Midbrain (tissue), 1 donor: ENCODE measurements around the gene ZGPAT.
"Not testable (repeated sequence)": the region's sequence is repeated elsewhere in the genome, so short reads cannot be mapped to it uniquely, and the experiment has no call there.

Source experiments
- DNase-seq: peaks from one replicate; lab custom pipeline; 2025; lab: John Stamatoyannopoulos, UW

The ZGPAT gene

DNA sequence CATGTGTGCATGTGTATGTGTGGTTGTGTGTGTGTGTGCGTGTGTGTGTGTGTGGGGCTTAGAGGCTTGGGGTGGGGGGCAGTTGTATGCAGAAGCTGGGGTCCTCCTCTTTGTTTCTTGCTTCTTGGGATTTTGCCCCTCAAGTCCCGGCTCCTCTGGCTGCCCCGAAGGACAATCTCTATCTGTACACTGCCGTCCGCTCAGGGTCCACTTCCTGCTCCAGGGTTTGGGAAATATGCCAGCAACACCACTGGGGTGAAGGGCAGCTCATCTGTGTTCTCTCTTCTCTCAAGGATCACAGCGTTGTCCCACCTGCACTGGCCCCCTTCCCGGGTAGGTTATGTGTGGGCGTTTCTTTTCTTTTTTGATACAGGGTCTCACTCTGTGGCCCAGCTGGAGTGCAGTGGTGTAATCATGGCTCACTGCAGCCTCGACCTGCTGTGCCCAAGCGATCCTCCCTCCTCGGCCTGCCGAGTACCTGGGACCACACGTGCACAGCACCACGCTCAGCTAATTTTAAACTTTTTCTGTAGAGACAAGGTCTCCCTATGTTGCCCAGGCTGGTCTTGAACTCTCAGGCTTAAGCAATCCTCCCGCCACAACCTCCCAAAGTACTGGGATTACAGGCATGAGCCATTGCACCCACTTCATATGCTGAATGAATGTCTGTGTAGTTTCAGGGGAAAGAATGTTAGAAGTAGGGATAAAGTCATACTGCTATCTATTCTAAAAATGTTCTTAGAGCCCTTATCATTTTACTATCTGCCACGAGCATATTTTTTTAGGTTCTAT is 57.4 kb downstream of the ZGPAT start:
- no peak for DNase-seq

DNA sequence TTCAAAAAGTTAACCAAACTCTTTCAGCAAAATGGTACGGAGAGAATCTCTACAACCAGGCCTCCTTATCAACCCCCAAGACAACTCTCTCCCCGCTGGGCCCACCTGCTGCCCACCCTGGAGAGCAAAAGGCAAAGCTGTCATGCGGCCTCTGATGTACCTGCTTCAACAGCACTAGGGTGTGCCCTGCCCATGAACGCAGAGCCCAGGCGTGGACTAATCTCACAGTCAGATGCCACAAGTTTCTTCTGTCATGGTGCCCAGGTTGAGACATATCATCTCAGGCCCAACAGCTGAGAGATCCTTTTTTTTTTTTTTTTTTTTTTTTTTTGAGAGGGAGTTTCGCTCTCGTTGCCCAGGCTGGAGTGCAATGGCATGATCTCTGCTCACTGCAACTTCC is 58.1 kb downstream of the ZGPAT start:
- no peak for DNase-seq

DNA sequence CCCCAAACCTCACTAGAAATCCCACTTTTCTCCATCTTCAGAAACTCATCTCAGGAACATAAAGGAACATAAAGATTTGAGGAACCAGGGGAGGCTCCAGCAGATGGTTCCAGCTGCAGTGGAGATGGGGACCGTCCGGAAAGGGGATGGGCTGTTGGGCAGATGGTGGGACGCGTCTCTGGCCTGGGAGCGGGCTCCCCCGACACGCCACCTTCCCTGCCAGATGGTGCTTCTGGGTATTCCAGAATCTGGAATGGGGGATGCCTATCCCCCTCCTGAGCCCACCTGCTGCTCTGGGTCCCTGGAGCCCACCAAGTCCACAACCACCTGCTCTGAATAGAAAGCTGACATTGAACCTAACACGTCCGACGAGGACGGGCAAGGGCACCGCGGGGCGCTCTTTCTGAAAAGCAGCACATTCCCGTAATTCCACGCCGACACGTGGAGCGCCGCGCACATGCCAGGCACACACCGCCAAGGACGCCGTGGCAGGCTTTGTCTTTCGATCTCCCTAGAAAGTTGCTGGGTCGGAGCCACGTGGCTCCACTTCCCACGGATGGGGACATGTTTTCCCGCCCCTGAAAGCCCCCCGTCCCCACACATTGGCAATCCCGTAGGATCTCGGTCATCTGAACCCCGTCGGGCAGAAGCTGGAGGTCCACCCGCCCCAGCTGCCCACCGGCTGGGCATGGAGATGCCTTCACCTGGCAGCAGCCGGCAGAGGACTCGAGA is 59.0 kb downstream of the ZGPAT start:
- no peak for DNase-seq

DNA sequence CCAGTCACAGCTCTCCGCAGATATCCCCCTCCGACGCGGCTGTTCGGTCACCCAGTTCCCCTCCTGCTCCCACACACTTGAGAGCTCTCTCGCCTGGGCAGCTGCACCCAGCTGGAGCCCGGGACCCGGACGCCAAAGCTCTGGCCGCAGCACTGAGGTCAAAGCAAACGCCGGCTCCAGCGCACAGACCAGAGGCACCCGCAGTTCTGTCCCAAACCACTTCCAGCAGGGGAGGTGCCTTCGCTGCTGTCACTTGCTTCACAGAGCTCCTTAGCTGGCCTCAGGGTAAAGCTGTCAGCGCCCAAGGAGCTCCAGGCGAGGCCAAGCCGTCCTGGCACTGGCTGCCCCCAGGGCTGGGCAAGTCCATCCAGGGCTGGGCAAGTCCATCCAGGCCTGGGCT is 59.6 kb downstream of the ZGPAT start:
- no peak for DNase-seq

DNA sequence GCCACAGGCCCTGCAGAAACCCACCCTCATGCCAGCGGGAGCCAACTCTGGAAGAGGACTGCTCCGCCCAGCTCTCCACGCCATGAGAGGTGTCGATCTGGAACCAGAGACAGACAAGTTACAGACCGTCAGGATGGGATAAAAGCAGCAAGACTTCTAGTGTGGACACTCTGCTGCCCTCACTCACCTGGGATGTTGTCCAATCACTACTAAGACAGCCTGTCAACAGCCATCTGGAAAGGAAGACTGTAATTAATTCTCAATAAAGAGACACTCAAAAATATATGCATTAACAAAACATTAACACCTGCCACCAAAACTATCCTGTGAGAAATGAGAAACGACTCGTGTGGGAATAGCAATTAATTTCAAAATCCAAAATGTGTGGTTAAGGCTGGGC is 60.0 kb downstream of the ZGPAT start:
- no peak for DNase-seq

DNA sequence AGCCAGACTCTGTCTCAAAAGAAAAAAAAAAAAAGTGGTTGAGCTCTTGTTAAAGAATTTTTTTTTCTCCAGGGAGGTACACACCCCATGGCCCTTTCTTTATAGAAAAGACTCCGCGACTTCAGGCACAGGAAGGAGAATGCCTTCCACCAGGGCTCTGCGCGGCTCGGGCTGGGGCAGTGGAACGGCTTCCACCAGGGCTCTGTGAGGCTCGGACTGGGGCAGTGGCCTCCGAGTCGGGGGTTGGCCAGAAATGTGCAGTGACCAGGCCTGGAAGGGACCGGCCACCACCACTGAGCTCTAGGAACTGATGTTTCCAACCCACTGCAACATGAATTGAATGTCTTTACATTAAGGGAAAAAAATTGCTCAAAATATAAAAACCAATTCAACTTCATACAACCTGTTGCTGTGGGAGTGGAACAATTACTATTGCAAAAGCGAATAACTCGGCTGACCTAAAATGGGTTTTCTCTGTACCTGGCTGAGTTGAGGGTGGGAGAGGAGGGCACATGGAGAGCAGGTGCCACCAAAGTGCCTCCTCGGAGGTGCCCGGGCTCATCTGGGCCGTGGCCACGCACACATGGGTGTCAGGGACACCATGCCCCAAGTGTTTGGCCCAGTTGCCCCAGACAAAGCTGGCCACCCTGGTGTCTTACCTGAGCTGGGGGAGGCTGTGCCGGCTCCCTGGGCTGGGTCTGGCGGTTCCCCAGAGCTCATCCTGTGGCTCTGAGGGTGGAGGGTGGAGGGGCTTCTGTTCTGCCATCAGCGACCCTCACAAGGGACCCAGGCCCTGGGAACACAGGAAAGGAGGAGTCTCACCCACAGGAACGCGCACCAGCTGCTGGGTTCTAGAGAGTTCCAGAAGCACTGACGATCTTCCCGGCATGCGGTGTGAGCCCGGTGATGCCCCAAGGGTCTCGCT is 61.0 kb downstream of the ZGPAT start:
- no peak for DNase-seq

DNA sequence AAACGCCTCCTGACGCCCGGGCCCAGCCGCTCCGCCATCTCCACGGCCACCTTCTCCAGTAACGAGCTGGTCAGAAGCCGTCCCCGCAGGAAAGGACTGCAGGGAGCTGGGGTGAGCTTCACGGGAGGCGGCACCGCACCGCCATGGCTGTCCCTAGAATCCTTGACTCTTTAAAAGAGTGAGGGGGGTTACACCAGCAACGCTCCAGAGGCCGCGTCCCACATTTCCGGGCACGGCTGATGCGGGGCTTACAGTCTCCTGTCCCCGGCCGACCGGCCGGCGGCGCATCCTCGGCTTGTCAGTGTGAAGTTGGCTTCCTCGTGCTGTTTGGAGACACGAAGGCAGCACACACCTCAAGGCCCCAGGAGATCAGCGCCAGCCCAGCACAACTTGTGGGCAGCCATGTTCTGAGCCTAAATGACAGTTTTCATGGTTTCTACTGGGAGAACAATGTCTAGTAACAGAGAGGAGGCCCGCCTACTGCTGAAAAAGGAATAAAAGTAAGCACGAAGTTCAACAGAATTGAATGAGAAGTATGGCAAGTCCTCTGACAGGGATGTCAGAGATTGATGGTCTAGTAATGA is 62.1 kb downstream of the ZGPAT start:
- DNase-seq, result no peak

DNA sequence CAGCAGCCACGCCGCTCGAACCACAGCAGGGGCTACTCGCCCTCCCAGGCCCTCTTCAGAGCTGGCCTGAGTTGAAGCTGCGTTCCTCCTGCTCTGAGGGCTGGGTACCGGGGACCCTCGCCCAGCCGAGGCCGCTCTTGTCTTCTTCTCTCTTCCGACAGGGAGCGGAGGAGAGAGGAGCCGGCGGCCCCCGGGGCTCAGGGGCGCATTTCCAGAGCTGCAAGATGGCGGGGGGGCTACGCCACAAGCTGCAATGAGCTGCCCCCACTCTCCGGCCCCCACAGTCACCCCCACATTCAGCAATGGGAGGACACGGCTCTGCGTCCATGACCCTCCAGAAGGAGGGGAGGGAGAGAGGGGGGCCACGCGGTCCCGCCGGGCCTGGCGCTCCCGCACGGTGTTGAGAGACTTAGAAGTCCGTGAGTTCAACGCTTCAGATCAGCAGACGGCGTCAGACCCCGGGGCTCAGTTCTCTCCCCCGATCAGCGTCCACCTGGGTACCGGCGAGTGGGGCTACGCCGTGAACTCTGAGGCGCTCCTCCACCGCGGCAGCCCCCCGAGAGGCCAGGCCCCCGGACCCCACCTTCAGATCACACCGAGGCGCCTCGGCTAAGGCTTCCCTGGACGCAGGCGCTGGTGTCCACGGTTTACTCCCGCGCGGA is 63.3 kb downstream of the ZGPAT start:
- no peak for DNase-seq

DNA sequence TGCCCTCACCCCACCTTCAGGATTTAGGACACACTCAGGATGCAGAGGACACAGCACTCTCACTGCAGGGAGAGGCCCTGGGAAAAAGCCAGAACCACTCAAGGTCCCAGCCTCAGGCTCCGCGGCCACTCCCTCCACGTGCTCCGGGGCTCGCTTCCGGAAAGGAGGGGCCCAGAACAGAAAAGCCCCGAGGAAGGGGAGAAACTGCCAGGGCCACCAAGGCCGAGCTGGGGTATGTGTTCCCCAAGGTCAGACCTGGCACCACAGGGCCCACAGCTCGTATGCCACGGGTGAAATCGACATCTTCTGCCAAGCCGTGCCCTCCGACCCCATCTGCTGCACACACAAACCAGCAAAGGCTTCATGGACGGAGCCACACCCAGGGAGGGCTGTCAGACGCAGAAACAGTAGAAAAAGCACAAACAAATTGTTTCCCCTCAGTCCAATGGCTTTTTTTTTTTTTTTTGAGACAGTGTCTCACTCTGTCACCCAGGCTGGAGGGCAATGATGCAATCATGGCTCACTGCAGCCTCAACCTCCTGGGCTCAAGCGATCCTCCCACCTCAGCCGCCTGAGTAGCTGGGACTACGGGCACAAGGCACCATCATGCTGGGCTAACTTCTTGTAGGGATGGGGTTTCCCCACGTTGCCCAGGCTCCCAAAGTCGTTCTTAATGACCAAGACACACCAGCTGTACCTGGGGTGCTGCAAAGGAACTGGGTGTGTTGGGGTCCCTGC is 65.1 kb downstream of the ZGPAT start:
- DNase-seq, result no peak

DNA sequence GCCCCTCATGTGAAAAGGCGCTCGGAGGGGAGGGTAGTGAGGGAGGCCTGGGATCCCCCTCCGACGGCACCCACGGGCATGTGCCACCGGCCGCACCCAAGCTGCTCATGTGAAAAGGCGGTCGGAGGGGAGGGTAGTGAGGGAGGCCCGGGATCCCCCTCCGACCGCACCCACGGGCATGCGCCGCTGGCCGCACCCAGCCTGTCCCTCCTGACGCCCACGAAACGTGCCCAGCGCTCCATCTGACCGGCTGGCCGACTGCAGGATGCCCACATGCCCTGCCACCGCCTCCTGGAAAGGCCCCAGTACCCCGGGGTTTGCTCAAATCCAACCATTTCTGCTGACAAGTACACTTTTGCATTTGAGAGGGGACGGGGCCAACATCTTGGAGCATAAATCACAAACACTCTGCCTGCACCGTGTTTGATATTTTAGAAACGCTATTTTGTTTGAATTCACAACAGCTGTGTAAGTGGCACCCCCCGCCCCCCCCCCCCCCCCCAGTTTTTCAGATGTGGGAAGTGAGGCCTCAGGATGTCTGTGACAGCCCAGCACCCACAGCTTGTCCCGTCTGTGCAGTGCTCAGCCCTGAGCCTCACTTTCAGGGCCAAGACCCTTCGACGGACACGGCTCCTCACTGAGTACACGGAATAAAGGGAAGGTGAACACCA is 65.9 kb downstream of the ZGPAT start:
- DNase-seq, result no peak

DNA sequence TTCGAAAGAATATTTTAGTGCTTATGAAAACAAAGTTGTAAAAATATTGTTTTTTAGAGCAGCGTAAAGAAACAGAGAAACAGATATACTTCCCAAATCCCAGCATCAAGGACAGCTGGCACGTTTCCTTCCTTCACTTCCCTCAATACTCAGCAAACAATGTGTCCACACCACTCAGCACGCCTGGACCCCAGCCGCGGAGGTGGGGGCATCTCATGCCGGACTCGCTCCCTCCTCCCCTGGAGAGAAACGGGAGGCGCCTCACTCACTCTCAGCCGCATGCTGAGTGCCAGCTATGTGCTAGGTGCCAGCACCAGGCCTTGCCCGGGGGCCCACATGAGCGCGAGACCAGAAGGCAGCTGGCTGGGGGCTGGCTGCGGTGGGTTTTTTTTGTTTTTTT is 66.5 kb downstream of the ZGPAT start:
- DNase-seq, result no peak

DNA sequence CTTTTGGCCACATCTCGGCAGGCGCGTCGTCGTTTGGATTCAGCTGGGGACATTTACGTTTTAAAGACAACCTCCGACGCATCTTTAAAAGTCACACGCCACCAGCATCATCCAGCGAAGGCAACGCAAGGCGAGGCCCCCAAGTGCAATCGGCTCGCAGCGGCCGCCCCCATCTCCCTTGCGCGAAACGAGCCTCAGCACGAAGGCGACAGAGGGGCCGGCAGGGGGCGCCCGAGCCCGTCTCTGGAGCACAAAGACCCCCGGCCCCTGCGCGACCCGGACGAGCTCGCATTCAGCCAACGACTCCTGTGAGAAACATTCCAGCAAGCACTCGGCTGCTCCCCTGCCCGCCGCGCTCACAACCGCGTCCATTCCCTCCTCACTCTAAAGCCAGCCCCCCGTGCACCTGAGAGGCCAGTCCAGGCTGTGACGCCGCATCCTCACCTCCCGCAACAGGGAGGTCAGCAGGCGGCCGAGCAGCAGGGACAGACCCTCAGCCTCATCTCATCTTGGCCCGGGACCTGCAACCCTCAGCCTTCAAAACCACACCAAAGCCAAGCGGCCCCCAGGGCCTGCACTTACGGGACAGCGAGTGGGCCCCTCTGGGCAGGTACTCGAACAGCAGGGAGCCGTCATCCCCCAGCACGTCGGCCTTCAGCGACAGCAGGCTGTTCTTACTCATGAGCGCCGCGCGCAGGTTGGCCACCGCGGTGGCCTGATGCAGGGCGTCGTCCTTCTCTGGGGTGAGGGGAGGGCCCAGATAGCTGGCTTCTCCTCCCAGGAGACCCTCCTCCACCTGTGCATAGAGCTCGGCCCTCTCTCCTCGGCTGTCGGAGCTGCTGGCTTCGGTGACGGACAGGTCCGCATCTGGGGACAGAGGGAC is 67.5 kb downstream of the ZGPAT start:
- peak; percentile 50 for DNase-seq

DNA sequence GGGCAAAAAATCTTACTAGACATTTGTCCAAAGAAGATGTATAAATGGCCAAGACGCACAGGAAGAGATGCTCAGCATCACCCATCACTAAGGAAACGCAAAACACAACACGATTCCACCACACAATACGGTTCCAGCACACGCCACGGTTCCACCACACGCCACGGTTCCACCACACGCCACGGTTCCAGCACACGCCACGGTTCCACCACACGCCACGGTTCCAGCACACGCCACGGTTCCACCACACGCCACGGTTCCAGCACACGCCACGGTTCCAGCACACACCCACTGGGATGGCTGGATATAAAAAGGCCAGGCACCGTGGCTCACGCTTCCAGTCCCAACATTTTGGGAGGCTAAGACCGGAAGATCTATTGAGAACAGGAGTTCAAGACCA is 69.0 kb downstream of the ZGPAT start:
- not testable (repeated sequence) for DNase-seq

DNA sequence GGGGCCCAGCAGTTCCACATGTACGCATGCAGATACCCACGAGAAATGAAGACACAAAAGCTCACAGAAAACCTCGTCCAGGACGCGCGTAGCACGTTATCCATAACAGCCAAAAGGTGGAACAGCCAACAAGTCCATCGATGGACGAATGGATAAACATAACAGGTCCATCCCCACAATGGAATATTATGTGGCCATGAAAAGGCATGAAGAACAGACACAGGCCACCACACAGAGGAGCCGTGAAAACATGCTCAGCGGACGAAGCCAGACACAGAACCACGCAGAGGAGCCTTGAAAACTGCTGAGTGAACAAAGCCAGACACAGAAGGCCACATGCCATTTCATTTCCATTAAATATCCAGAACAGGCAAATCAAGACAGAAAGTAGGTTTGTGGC is 69.8 kb downstream of the ZGPAT start:
- no peak for DNase-seq

DNA sequence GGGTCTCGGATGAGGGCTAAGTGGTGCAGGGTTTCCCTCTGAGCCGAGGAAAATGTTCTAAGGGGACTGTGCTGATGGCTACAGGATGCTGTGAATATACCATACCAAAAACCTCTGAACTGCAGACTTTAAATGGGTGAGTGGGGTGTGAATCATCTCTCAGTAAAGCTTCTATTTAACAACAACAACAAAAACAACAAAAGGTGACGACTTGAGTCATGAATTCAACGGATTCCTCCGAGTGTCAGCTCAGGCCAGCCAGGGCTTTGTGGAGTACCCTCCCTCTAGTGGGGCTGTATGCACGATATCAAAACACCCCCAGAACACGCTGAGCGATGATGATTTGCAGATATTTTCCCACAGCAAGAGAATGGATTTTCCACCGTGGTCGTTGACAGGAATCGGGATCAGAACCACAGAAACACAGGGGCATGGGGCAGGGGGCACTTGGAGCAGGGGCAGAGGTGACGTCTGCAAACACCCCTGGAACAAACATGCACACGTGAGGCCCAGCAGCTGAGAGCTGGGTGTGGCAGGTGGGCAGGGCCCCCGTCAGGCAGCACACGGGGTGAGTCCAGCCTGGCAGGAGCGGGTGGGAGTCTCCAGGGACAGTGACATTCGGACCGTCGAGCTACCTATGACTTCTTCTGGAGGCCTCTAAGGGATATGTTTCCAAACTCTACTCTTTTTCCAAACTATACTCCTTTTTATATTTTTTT is 70.4 kb downstream of the ZGPAT start:
- DNase-seq, result no peak

DNA sequence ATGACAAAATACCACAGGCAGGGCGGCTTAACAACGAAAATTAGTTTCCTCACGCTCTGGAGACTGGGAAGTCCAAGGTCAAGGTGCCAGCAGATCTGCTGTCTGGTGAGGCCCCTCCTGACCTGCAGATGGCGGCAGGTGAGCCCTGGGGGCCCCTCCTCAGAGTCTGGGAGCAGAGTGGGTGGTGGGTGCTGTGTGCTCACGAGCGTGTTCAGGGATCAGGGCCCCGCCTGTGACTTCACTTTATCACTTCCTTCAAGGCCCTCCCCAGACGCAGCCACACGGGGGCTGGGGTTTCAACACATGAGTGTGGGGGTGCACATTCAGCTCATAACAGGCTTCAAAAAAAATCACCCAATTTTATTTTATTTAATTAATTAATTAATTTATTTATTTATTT is 71.0 kb downstream of the ZGPAT start:
- no peak for DNase-seq

DNA sequence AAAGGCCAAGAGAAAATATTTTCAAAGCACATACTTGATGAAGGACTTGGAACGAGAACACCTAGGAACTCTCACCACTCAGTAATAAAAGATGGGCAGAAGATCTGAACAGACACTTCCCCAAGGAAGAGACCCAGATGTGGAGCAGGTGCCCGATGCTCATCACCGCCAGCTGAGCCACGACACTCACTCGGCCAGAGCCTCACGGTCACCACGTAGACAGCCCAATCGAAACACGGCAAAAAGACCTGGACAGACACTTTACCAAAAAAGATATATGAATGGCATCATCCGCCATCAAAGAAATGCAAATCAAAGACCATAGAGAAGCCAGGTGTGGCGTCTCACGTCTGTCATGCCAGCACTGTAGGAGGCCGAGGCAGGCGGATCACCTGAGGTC is 73.3 kb downstream of the ZGPAT start:
- no peak for DNase-seq

DNA sequence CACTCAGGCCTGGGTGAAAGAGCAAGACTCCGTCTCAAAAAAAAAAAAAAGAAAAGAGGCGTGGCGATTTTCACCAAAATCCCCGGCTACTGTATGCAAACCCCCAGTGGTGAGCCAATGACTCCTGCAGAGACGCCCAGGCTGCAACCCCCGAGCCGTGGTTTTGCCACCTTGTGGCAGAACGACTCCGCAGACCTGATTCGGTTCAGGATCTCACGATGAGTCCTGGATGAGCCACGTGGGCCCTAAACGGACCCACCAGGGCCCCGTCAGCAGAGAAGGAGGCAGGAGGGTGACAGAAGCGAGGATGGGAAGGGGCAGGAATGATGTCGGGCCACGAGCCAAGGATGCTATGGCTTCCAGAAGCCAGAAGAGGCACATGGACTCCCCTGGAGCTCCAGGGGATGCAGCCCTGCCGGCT is 74.2 kb downstream of the ZGPAT start:
- DNase-seq, result no peak

DNA sequence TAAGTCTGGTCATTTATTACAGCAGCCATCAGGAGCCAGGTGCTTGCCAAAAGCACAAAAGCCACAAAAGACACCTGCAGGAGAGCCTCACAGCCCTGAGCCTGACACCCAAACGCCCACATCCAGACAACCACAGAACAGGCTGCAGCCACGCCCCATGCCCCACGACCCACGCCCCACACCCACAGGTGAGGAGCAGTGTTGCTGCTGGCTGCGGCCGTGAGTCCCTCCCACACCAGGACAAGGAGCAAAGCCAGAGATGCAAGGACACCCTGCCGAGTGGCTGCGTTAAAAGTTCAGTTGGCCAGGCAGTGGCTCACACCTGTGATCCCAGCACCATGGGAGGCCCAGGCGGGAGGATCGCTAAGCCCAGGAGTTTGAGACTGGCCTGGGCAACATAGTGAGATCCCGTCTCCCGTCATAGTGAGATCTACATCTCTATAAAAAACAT is 74.7 kb downstream of the ZGPAT start:
- no peak for DNase-seq
